Measurements from ENCODE around the gene ZFR. TPM values are rescaled to one million over a fixed set of nuclear protein-coding genes. Genes with fewer than 3 reads are reported as not detected.
"Not testable (repeated sequence)": the region's sequence is repeated elsewhere in the genome, so short reads cannot be mapped to it uniquely, and the experiment has no call there.

ZFR gene
- total and polyA plus RNA-seq, 9 donors: 54.0 to 85.9 (median 74.1) TPM

DNA sequence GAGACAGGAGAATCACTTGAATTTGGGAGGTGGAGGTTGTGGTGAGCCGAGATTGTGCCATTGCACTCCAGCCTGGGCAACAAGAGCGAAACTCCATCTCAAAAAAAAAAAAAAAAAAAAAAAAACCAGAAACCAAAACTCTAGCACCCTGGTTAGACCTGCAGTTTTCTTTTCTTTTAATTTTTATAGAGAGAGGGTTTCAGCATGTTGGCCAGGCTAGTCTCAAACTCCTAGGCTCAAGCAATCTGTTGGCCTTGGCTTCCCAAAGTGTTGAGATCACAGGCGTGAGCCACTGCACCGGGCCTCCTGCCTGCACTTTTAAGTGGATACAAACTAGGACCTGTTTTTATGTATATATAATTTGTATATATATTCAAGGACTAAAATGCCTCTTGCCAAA lies 118.9 kb downstream of the ZFR start:
- Histone ChIP-seq H3K27me3 (no peaks in the 10 kb centered on the region), H3K36me3 (no peaks in the 10 kb centered on the region), H3K9me3 (no peaks in the 10 kb centered on the region), H3K4me3 (no peak overlapping the region), H3K4me1 (ENCODE audit: insufficient read depth) (peaks cover 4% of the 10 kb centered on the region), H3K27ac (no peak overlapping the region)
- no peak for DNase-seq
- WGBS, 3 donors: 88 to 97% (median 94%) methylated on average over 4 of the region's 4 CpGs
- TF ChIP-seq EP300 (IDR thresholded peaks at IDR 0.05) (no peak), POLR2A (IDR thresholded peaks at IDR 0.05) (no peak), CTCF (IDR thresholded peaks at IDR 0.05) (no peak)
- intact Hi-C loops (cut with DNase I): loop anchor here in 2 of 4 donors (5.0 to 10.0 kb wide), 2 partner anchors 91 to 93 kb away; no protein-coding TSS in a partner anchor

DNA sequence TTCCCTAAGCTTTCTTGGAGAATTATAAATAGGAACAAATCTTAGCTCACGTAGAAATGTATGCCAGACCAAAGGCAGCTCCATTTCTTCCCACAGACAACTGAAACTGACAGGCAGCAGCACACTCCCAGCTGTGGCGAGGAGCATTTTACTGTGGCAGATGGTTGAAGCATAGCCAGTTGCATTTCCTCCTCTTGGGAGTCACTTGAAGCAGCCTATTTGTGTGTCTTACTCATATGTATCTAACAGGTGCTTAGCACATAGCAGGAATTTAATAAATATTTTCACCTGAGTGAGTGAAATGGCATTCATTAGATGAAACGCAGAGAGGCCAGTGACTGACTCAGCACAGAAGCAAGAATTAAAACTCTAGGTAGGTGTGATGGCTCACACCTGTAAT lies 119.5 kb downstream of the ZFR start:
- no peak for DNase-seq
- H3K9me3 ChIP-seq: no peaks in the 10 kb centered on the region
- WGBS, 3 donors: 40 to 44% (median 42%) methylated on average over 3 of the region's 3 CpGs
- no peaks in the 10 kb centered on the region for H3K36me3 ChIP-seq
- no peaks in the 10 kb centered on the region for H3K27me3 ChIP-seq
- H3K4me3 ChIP-seq: no peak overlapping the region
- intact Hi-C loops (cut with DNase I): loop anchor here in 2 of 4 donors (5.0 to 10.0 kb wide), 2 partner anchors 90 to 93 kb away; no protein-coding TSS in a partner anchor
- no peak overlapping the region for H3K27ac ChIP-seq
- no peaks in the 10 kb centered on the region for H3K4me1 ChIP-seq (ENCODE audit: insufficient read depth)
- TF ChIP-seq POLR2A (IDR thresholded peaks at IDR 0.05) (no peak), EP300 (IDR thresholded peaks at IDR 0.05) (no peak), CTCF (IDR thresholded peaks at IDR 0.05) (no peak)

DNA sequence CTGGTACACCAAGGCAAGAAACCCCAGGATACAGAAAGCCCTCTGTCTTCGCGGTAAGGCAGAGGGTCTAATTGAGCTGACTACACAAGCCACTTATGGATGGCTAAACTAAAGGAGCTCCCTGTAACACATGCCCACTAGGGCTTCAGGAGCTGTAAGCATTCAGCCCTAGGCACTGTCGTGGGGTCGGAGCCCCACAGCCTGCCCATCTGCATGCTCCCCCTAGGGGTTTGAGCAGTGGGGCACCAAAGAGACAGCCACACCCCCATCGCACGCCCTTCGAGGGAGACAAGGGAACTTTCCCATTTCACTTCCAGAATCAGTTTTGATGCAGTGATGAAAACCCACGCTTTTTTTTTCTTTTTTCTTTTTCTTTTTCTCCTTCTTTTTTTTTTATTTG lies 120.8 kb downstream of the ZFR start:
- Histone ChIP-seq H3K27me3 (no peaks in the 10 kb centered on the region), H3K36me3 (no peaks in the 10 kb centered on the region), H3K4me1 (ENCODE audit: insufficient read depth) (no peaks in the 10 kb centered on the region), H3K27ac (no peak overlapping the region), H3K4me3 (no peak overlapping the region), H3K9me3 (no peaks in the 10 kb centered on the region)
- intact Hi-C loops (cut with DNase I): loop anchor here in 1 of 4 donors (10.0 kb wide), 1 partner anchor 89 kb away; no protein-coding TSS in a partner anchor
- 79 to 85% (median 82%) methylated on average over 8 of the region's 8 CpGs for WGBS, 3 donors
- TF ChIP-seq POLR2A (IDR thresholded peaks at IDR 0.05): no peak
- TF ChIP-seq EP300 (IDR thresholded peaks at IDR 0.05): no peak
- TF ChIP-seq CTCF (IDR thresholded peaks at IDR 0.05): no peak
- DNase-seq: no peak

- Histone ChIP-seq H3K4me1 (ENCODE audit: insufficient read depth) (no peaks in the 10 kb centered on the region), H3K36me3 (no peaks in the 10 kb centered on the region), H3K27me3 (no peaks in the 10 kb centered on the region), H3K4me3 (no peak overlapping the region), H3K9me3 (no peaks in the 10 kb centered on the region), H3K27ac (no peak overlapping the region)
- intact Hi-C loops (cut with DNase I): loop anchor here in 1 of 4 donors (10.0 kb wide), 1 partner anchor 88 kb away; no protein-coding TSS in a partner anchor
- TF ChIP-seq EP300 (IDR thresholded peaks at IDR 0.05) (no peak), POLR2A (IDR thresholded peaks at IDR 0.05) (no peak), CTCF (IDR thresholded peaks at IDR 0.05) (no peak)
- WGBS, 3 donors: 95 to 97% (median 96%) methylated on average over 12 of the region's 12 CpGs
- no peak for DNase-seq
These were observed 121.7 kb downstream of the ZFR start for GRCh38 chr5:32322882-32323281.

DNA sequence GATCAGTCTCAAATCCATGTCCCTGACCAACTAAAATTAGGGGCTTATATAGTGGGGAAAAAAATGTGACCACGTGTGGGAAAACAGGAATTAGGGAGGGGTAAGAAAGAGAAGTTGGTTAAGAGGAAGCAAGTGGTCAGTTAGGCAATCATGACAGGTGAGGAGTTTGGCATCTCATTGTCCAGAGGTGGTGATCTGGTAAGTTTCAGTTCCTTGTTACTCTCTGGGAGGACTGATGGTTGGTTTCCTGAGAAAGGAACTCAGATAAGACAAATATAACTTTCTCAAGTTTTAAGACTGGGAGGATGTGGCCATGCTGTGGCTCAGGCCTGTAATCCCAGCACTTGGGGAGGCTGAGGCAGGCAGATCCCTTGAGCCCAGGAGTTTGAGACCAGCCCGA lies 122.8 kb downstream of the ZFR start:
- intact Hi-C loops (cut with DNase I): loop anchor here in 1 of 4 donors (10.0 kb wide), 1 partner anchor 87 kb away; no protein-coding TSS in a partner anchor
- H3K27me3 ChIP-seq; H3K4me1 ChIP-seq (ENCODE audit: insufficient read depth); H3K27ac ChIP-seq; H3K9me3 ChIP-seq; DNase-seq; H3K4me3 ChIP-seq; H3K36me3 ChIP-seq: not testable (repeated sequence)
- 88 to 95% (median 94%) methylated on average over 2 of the region's 2 CpGs for WGBS, 3 donors

All from ovary (tissue), 9 donors.